PC-3 (cell line): ENCODE data around the gene CDHR2. TPM values are rescaled to one million over a fixed set of nuclear protein-coding genes. Genes with fewer than 3 reads are reported as not detected.
"Not testable (repeated sequence)": the region's sequence is repeated elsewhere in the genome, so short reads cannot be mapped to it uniquely, and the experiment has no call there.

Source experiments
- ATAC-seq: fragments of 200-7000 bp; cut with Tn5 transposase; 2 replicates; pipeline ENCODE4 v1.9.1; 2020; ENCODE audit warnings: mild to moderate bottlenecking, moderate library complexity
- BruUV-seq: library from RNA; stranded (reverse); fragments of 400-500 nt; replicated peaks from 2 replicates; lab custom pipeline; 2021; lab: Mats Ljungman, UMichigan
- CTCF ChIA-PET: fragments of 300-600 bp; sonication (Branson Sonifier 250); formaldehyde crosslinking; loops from one replicate; lab custom pipeline; 2022; ENCODE audit warnings: antibody characterized with exemption; lab: Charles Lee
- POLR2A ChIA-PET: fragments of 300-600 bp; sonication (Branson Sonifier 250); formaldehyde crosslinking; loops from one replicate; lab custom pipeline; 2022; ENCODE audit warnings: antibody characterized with exemption; ENCODE audit not compliant: unreplicated experiment; lab: Charles Lee
- DNase-seq: peaks from one replicate; pipeline ENCODE4 v3.0.0-alpha.2; 2015
- H2AFZ ChIP-seq: fragments of 300-600 bp; sonication (generic); 2 replicates; pipeline ENCODE4 v1.6.0; 2016; ENCODE audit warnings: antibody characterized with exemption, low read length
- H3F3A ChIP-seq: fragments of 300-600 bp; sonication (generic); one replicate; pipeline ENCODE4 v1.6.0; 2017; ENCODE audit warnings: antibody characterized with exemption, low read length, control low read depth, mild to moderate bottlenecking; ENCODE audit not compliant: unreplicated experiment
- H3K27ac ChIP-seq: fragments of 300-600 bp; sonication (generic); 2 replicates; pipeline ENCODE4 v1.5.1; 2016; ENCODE audit warnings: mild to moderate bottlenecking, low read length
- H3K27me3 ChIP-seq: fragments of 300-600 bp; sonication (generic); 2 replicates; pipeline ENCODE4 v1.6.1; 2016; ENCODE audit warnings: low read length, mixed read lengths
- H3K36me3 ChIP-seq: fragments of 300-600 bp; sonication (generic); 2 replicates; pipeline ENCODE4 v1.6.1; 2016; ENCODE audit warnings: low read depth, mixed run types, low read length, mixed read lengths
- H3K4me1 ChIP-seq: fragments of 300-600 bp; sonication (generic); 2 replicates; pipeline ENCODE4 v1.5.1; 2016; ENCODE audit warnings: low read length; ENCODE audit not compliant: insufficient read depth
- H3K4me2 ChIP-seq: fragments of 300-600 bp; sonication (generic); 2 replicates; pipeline ENCODE4 v1.6.0; 2016; ENCODE audit warnings: low read length
- H3K4me3 ChIP-seq: fragments of 300-600 bp; sonication (generic); 2 replicates; pipeline ENCODE4 v1.5.1; 2016; ENCODE audit warnings: mild to moderate bottlenecking, low read length, mixed read lengths
- H3K79me2 ChIP-seq: fragments of 300-600 bp; sonication (generic); 2 replicates; pipeline ENCODE4 v1.6.1; 2017; ENCODE audit warnings: low read length, mixed read lengths
- H3K9ac ChIP-seq: fragments of 300-600 bp; sonication (generic); 2 replicates; pipeline ENCODE4 v1.6.0; 2016; ENCODE audit warnings: mild to moderate bottlenecking, low read length
- H3K9me2 ChIP-seq: fragments of 300-600 bp; sonication (generic); replicated peaks from 2 replicates; pipeline ENCODE4 v1.6.1; 2016; ENCODE audit warnings: mixed run types, low read length, mixed read lengths
- H3K9me3 ChIP-seq: fragments of 300-600 bp; sonication (generic); 2 replicates; pipeline ENCODE4 v1.6.1; 2016; ENCODE audit warnings: low read length, mixed read lengths
- H4K20me1 ChIP-seq: fragments of 300-600 bp; sonication (generic); 2 replicates; pipeline ENCODE4 v1.6.1; 2016; ENCODE audit warnings: low read length, mixed read lengths
- EZH2 ChIP-seq: fragments of 300-600 bp; sonication (generic); IDR thresholded peaks from one replicate; pipeline ENCODE4 v1.6.1; 2017; ENCODE audit warnings: antibody characterized with exemption, mild to moderate bottlenecking, low read length; ENCODE audit not compliant: unreplicated experiment
- EZH2phosphoT487 ChIP-seq: fragments of 300-600 bp; sonication (generic); IDR thresholded peaks from 2 replicates; pipeline ENCODE4 v1.6.1; 2018; ENCODE audit warnings: mild to moderate bottlenecking, antibody characterized with exemption, low read length, borderline replicate concordance
- intact Hi-C: fragments of 100-400 bp; cut with micrococcal nuclease; formaldehyde crosslinking; loops from 2 replicates; pipeline ENCODE4 v1.9.0; 2023
- total RNA-seq: library from RNA; depleted of rRNA; stranded (reverse); fragments of >200 nt; gene quantifications from 2 replicates; pipeline ENCODE4 v1.2.3, GENCODE V29; 2014
- TF ChIP-seq, protein P1 (sequence below): fragments of 300-600 bp; sonication (generic); conservative IDR thresholded peaks from 2 replicates; pipeline ENCODE4 v1.5.1; 2017; ENCODE audit warnings: antibody characterized with exemption, low read depth, mild to moderate bottlenecking, low read length

CDHR2 gene
- total RNA-seq, 1 experiment from 2014 or later: 0.07 TPM

DNA sequence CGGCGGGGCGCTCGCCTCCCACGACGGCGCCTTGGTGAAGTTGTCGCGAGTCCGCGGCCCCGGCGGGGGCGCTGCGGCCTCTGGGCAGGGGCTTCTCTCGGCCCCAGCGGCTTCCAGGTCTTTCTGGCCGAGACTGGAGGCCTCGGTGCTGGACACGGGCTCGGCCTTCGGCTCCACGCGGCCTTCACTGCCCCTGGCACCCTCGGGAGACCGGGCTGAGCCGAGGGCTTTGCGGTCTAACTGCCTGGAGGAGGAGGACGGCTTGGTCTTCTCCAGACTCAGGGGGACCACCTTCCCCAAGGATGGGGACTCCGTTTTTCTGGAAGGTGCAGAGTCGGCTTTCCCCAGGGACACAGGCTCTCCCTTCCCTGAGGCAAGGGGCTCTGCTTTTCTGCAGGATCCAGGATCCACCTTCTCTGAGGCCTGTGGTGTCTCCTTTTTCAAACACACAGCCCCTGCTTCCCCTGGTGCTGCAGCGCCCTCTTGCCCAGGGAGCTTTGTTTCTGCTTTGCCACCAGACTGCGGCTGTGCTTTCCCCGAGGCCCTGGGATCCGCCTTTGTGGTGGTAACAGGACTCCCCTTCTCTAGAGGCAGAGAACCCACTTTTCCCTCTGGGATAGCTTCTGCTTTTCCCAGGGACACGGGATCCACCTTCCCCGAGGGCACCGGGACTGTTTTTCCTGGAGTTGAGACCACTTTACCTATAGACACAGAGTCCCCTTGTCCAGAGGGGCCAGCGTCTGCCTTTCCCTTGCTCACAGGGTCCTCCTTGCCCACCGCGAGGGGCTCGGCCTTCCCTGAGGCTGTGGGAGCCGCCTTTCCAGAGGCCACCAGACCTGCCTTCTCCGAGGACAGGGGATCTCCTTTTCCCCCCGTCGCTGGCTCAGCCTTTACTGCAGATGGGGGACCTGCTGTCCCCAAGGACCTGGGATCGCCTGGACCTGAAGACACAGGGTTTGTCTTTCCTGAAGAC, 48.6 kb downstream of the CDHR2 start:
- TF ChIP-seq EZH2: no peak
- TF ChIP-seq, protein P1, sequence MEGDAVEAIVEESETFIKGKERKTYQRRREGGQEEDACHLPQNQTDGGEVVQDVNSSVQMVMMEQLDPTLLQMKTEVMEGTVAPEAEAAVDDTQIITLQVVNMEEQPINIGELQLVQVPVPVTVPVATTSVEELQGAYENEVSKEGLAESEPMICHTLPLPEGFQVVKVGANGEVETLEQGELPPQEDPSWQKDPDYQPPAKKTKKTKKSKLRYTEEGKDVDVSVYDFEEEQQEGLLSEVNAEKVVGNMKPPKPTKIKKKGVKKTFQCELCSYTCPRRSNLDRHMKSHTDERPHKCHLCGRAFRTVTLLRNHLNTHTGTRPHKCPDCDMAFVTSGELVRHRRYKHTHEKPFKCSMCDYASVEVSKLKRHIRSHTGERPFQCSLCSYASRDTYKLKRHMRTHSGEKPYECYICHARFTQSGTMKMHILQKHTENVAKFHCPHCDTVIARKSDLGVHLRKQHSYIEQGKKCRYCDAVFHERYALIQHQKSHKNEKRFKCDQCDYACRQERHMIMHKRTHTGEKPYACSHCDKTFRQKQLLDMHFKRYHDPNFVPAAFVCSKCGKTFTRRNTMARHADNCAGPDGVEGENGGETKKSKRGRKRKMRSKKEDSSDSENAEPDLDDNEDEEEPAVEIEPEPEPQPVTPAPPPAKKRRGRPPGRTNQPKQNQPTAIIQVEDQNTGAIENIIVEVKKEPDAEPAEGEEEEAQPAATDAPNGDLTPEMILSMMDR: no peak
- TF ChIP-seq EZH2phosphoT487: no peak
- no peaks in the 10 kb centered on the region for H3K27me3 ChIP-seq
- no peak overlapping the region for H3K4me2 ChIP-seq
- H4K20me1 ChIP-seq: no peaks in the 10 kb centered on the region
- BruUV-seq: TSS peak; percentile 11
- no peaks in the 10 kb centered on the region for H3K36me3 ChIP-seq
- H3K9ac ChIP-seq: no peak overlapping the region
- ChIA-PET CTCF (interaction anchor here (0.6 kb wide), 1 partner anchor 60 kb away, joined by 3 read pairs; no protein-coding TSS in a partner anchor), POLR2A (no interaction called here)
- no peaks in the 10 kb centered on the region for H3F3A ChIP-seq
- H3K9me2 ChIP-seq: no peaks in the 10 kb centered on the region
- ATAC-seq (no peak), DNase-seq (no peak)
- no peaks in the 10 kb centered on the region for H3K9me3 ChIP-seq
- H3K4me3 ChIP-seq: no peak overlapping the region
- H3K27ac ChIP-seq: no peak overlapping the region
- H2AFZ ChIP-seq: no peak overlapping the region
- intact Hi-C loops: no loop called here
- H3K4me1 ChIP-seq: no peaks in the 10 kb centered on the region
- no peaks in the 10 kb centered on the region for H3K79me2 ChIP-seq

DNA sequence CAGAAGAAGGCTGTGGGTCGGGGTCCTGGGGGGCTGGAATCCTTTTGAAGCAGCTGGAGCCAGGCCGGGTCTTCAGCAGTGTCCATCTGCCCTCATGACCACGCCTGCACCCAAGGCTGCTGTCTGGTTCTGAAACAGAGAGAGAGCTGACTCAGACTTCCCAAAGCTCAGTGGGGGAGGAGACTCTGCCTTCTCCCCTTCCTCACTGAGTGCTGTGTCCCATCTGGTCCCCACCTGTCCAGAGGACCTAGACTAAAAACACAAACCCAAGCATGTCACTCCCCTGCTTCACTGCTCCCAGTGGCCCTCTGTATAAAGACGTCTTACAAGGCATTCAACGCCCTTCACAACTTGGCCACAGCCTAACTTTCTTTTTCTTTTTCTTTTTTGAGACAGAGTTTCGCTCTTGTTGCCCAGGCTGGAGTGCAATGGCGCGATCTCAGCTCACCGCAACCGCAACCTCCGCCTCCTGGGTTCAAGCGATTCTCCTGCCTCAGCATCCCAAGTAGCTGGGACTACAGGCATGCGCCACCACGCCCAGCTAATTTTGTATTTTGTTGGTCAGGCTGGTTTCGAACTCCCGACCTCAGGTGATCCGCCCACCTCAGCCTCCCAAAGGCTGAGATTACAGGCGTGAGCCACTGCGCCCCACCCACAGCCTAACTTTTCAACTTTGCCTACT, 50.7 kb downstream of the CDHR2 start:
- H4K20me1 ChIP-seq, H3K9ac ChIP-seq, H3K79me2 ChIP-seq, CTCF ChIA-PET, H3K4me3 ChIP-seq, POLR2A ChIA-PET, ATAC-seq, H3K36me3 ChIP-seq, H3K9me3 ChIP-seq, DNase-seq, H3K27ac ChIP-seq, H3K4me1 ChIP-seq, BruUV-seq, H2AFZ ChIP-seq, intact Hi-C loops, H3K4me2 ChIP-seq, H3F3A ChIP-seq, H3K27me3 ChIP-seq, H3K9me2 ChIP-seq: not testable (repeated sequence)

DNA sequence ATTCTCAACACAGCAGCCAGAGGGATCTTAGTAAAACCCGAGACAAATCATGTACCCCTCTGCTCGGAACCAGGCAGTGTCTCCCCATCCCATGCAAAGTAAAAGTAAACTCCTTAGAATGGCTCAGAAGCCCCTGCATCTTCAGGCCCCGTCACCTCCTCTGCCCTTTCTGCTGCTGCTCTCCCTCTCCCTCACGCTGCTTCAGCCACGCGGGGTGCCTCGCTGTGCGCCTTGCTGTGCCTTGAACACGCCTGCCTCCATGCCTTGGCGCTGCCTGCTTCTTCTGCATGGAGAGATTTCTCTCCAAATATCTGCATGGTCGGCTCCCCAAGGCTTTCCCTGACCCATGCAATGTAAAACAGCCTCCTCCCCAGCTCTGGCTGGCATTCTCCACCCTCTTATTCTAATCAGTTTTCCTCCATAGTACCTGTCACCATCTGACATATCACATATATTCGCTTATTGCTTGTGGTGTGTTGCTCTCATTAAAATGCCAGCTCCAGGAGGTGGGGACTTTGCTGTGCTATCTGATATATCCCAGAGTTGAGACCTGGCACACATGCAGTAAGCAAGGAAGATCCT, 52.9 kb downstream of the CDHR2 start:
- TF ChIP-seq EZH2: no peak
- TF ChIP-seq EZH2phosphoT487: no peak
- TF ChIP-seq, protein P1: no peak
- ATAC-seq (no peak), DNase-seq (no peak)
- no peaks in the 10 kb centered on the region for H3F3A ChIP-seq
- intact Hi-C loops: no loop called here
- H3K9me3 ChIP-seq: no peaks in the 10 kb centered on the region
- no peak overlapping the region for H2AFZ ChIP-seq
- no peaks in the 10 kb centered on the region for H3K79me2 ChIP-seq
- no peak overlapping the region for H3K9ac ChIP-seq
- CTCF ChIA-PET: no interaction called here
- POLR2A ChIA-PET: no interaction called here
- no peak overlapping the region for H3K4me3 ChIP-seq
- H3K9me2 ChIP-seq: no peaks in the 10 kb centered on the region
- H3K27ac ChIP-seq: no peak overlapping the region
- no peaks in the 10 kb centered on the region for H3K4me1 ChIP-seq
- no peaks in the 10 kb centered on the region for H3K27me3 ChIP-seq
- no TSS peak for BruUV-seq
- H3K4me2 ChIP-seq: no peak overlapping the region
- H4K20me1 ChIP-seq: 0 out of 2 replicates have a peak, but pooled peaks cover 4% of the 10 kb centered on the region
- H3K36me3 ChIP-seq: no peaks in the 10 kb centered on the region
